ENCODE measurements around the gene ANKRD33. TPM values are rescaled to one million over a fixed set of nuclear protein-coding genes. Genes with fewer than 3 reads are reported as not detected.

Gene ANKRD33
- total and polyA plus RNA-seq, 8 donors = not detected

DNA sequence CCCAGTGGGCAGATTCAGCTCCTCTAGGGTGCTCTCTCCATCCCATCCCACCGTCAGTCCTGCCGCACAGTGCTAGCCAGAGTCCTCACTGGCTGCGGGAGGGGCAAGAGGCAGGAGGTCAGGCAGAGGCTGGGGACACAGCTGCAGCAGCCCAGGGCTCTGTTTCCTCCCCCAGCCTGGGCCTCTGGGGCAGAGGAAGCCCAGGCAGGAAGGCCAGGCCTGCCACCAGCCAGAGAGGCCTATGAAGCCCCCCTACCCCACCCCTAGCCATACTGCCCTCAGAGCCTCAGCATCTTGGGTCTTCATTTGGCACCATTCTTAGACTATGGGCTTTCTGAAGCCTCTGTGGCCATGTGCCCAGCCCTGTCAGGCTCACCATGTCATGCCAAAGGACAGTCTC is 22.8 kb downstream of the ANKRD33 start:
- ATAC-seq = no peak
- Histone ChIP-seq H3K27me3 (no peaks in the 10 kb centered on the region), H3K9me3 (no peaks in the 10 kb centered on the region), H3K27ac (no peak overlapping the region), H3K4me1 (no peaks in the 10 kb centered on the region), H3K36me3 (peaks cover 0 to under 1% (median 0%) of the 10 kb centered on the region in 3 donors), H3K4me3 (no peak overlapping the region)
- intact Hi-C loops (cut with DNase I) = no loop called here
- FAIRE-seq = no peak
- DNase-seq = peak in 1 of 6 donors; percentile 38
- TF ChIP-seq, protein P1, sequence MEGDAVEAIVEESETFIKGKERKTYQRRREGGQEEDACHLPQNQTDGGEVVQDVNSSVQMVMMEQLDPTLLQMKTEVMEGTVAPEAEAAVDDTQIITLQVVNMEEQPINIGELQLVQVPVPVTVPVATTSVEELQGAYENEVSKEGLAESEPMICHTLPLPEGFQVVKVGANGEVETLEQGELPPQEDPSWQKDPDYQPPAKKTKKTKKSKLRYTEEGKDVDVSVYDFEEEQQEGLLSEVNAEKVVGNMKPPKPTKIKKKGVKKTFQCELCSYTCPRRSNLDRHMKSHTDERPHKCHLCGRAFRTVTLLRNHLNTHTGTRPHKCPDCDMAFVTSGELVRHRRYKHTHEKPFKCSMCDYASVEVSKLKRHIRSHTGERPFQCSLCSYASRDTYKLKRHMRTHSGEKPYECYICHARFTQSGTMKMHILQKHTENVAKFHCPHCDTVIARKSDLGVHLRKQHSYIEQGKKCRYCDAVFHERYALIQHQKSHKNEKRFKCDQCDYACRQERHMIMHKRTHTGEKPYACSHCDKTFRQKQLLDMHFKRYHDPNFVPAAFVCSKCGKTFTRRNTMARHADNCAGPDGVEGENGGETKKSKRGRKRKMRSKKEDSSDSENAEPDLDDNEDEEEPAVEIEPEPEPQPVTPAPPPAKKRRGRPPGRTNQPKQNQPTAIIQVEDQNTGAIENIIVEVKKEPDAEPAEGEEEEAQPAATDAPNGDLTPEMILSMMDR (IDR thresholded peaks at IDR 0.05) = no peak
- 72 to 87% methylated on average over 3 of the region's 3 CpGs for WGBS, 2 donors

DNA sequence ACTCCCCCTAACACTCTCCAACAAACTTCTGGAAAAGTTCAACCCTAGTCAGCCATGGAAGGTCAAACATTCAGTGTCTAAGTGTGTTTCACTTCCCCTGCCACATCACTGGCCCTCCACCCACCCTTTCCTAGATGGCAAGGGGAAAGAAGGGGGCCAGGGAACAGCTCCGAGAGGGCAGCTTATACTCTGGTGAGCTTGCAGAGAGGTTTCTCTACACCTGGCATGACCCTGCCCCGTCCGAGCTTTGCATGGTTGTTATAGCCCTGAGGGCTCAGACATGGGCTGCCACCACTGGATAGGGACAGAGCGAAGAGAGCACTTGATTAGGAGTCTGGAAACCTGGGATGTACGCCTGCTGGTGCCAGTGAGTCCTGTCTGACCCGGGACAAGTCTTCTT is 23.4 kb downstream of the ANKRD33 start:
- ATAC-seq = peak in 1 of 4 donors; percentile 22
- intact Hi-C loops (cut with DNase I) = no loop called here

DNA sequence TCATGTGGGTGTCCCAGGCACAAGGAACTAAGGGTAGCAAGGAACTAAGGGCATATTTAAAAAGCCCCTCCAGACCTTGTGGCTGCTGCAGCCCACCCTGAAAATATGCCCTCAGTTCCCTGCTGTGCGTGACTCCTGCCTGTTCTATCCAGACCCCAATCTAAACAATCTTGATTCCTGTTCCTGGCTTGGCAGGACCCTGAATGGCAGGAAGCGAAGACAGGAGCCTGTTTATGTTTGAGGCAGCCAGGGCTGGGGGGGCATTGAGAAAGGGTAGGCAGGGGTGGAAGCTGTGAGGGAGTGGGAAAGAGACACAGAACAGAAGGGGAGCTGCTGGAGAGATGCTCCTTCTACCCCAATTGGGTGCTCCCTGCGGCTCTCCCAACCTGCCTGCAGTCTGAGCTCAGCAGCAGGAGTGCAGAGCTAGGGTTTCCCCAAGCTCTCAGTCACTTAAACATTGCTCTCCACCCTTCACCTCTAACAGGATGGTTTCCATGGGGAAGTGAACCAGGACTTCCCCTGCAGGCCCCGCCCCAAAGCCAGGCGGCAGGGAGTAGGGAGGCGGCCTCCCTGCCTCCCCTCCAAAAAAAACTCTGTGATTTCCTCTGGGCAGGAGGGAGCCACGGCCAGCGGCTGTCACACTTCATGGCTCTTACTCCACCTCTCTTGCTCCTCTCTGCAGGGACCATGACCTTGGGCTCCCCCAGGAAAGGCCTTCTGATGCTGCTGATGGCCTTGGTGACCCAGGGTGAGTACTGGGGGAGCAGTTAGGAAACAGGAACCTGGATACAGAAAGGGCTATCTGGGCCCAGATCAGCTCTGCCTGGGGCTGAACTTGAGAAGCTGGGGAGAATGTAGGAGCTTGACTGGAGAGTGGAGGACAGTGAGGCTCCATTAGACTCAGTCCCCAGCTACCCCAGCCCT is 24.1 kb downstream of the ANKRD33 start:
- DNase-seq (peak in 1 of 6 donors; percentile 52), ATAC-seq (peak in 3 of 4 donors; percentile 40 to 71 (median 60))
- H3K4me3 ChIP-seq = peak overlapping the region in 1 of 4 donors; percentile 7

More for the DNA sequence above, 23.4 kb downstream of the ANKRD33 start:
- TF ChIP-seq, protein P1 (IDR thresholded peaks at IDR 0.05) = no peak
- H3K4me1 ChIP-seq = no peaks in the 10 kb centered on the region
- WGBS, 2 donors = 81 to 82% methylated on average over 6 of the region's 6 CpGs
- no peaks in the 10 kb centered on the region for H3K9me3 ChIP-seq
- DNase-seq = peak in 1 of 6 donors; percentile 34
- H3K27me3 ChIP-seq = no peaks in the 10 kb centered on the region
- no peak overlapping the region for H3K4me3 ChIP-seq
- FAIRE-seq = no peak
- peaks cover 0 to 4% (median 0%) of the 10 kb centered on the region in 3 donors for H3K36me3 ChIP-seq
- no peak overlapping the region for H3K27ac ChIP-seq

DNA sequence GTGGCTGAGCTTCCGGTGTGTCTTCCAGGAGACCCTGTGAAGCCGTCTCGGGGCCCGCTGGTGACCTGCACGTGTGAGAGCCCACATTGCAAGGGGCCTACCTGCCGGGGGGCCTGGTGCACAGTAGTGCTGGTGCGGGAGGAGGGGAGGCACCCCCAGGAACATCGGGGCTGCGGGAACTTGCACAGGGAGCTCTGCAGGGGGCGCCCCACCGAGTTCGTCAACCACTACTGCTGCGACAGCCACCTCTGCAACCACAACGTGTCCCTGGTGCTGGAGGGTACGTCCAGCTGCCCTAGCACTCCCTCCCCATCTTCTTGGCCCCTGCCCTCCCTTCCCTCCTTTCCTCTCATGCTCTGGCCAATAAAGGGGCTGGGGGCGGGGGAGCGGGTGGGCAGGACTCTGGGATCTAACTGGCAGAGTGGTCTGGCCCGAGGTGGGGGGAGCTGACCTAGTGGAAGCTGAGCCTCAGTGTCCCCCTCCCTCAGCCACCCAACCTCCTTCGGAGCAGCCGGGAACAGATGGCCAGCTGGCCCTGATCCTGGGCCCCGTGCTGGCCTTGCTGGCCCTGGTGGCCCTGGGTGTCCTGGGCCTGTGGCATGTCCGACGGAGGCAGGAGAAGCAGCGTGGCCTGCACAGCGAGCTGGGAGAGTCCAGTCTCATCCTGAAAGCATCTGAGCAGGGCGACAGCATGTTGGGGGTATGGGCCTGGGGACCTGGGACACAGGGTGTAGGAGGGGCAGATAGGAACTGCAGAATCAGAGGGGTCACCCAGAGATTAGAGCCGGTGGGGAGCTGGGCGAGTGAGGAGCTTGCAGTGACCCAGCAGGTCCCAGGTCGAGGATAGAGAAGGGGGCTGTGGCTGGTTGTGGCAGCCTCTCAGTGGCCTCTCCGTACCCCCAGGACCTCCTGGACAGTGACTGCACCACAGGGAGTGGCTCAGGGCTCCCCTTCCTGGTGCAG is 25.4 kb downstream of the ANKRD33 start:
- intact Hi-C loops (cut with DNase I) = no loop called here
- no peaks in the 10 kb centered on the region for H3K27me3 ChIP-seq
- WGBS, 2 donors = 75% methylated on average over 30 of the region's 30 CpGs
- peak in 2 of 6 donors; percentile 55 to 74 for DNase-seq
- H3K4me1 ChIP-seq = no peaks in the 10 kb centered on the region
- TF ChIP-seq, protein P1 (IDR thresholded peaks at IDR 0.05) = no peak
- H3K4me3 ChIP-seq = peak overlapping the region in 1 of 4 donors; percentile 7
- H3K27ac ChIP-seq = no peak overlapping the region
- peaks cover 0 to 4% (median 0%) of the 10 kb centered on the region in 3 donors for H3K36me3 ChIP-seq
- no peaks in the 10 kb centered on the region for H3K9me3 ChIP-seq
- ATAC-seq = no peak
- no peak for FAIRE-seq

More for the DNA sequence above, 24.1 kb downstream of the ANKRD33 start:
- no peaks in the 10 kb centered on the region for H3K4me1 ChIP-seq
- no peak overlapping the region for H3K27ac ChIP-seq
- TF ChIP-seq, protein P1 (IDR thresholded peaks at IDR 0.05) = no peak
- peaks cover 0 to 4% (median 0%) of the 10 kb centered on the region in 3 donors for H3K36me3 ChIP-seq
- H3K27me3 ChIP-seq = no peaks in the 10 kb centered on the region
- FAIRE-seq = no peak
- WGBS, 2 donors = 71 to 74% methylated on average over 8 of the region's 8 CpGs
- intact Hi-C loops (cut with DNase I) = no loop called here
- H3K9me3 ChIP-seq = no peaks in the 10 kb centered on the region

Data from pancreas (tissue), 10 donors.